Nephron progenitor cell (in vitro differentiated cells): Measurements from ENCODE around the gene LAMA2.

ENCODE experiments used
- DNase-seq: peaks from one replicate; pipeline ENCODE4 v3.0.0; 2021
- H3K27ac Mint-ChIP-seq: 2 replicates; pipeline ENCODE4 v1.8.0; 2021; ENCODE audit warnings: mild to moderate bottlenecking, moderate library complexity, mixed read lengths
- H3K27me3 Mint-ChIP-seq: 2 replicates; pipeline ENCODE4 v1.8.0; 2021; ENCODE audit warnings: mild to moderate bottlenecking, low read depth, mixed read lengths; ENCODE audit not compliant: poor library complexity
- H3K36me3 Mint-ChIP-seq: 2 replicates; pipeline ENCODE4 v1.8.0; 2021; ENCODE audit warnings: low read depth, mixed read lengths
- H3K4me1 Mint-ChIP-seq: 2 replicates; pipeline ENCODE4 v1.8.0; 2021; ENCODE audit warnings: mixed read lengths
- H3K4me3 Mint-ChIP-seq: 2 replicates; pipeline ENCODE4 v1.8.0; 2021; ENCODE audit warnings: mild to moderate bottlenecking, moderate library complexity, mixed read lengths
- H3K9me3 Mint-ChIP-seq: 2 replicates; pipeline ENCODE4 v1.8.0; 2021; ENCODE audit warnings: mild to moderate bottlenecking, moderate library complexity, mixed read lengths
- CTCF ChIP-seq: fragments of 200-600 bp; sonication (generic); IDR thresholded peaks from 2 replicates; pipeline ENCODE4 v1.5.0; 2021; ENCODE audit warnings: antibody characterized with exemption

LAMA2 gene

GRCh38 chr6:129188795-129189194 is 305.9 kb downstream of the LAMA2 start:
- DNase-seq = no peak
- Mint-ChIP-seq H3K4me3 (no peak overlapping the region), H3K4me1 (peaks cover 10% of the 10 kb centered on the region), H3K36me3 (no peaks in the 10 kb centered on the region), H3K9me3 (no peaks in the 10 kb centered on the region), H3K27ac (no peak overlapping the region), H3K27me3 (no peaks in the 10 kb centered on the region)
- TF ChIP-seq CTCF = no peak

GRCh38 chr6:129189266-129189665 is 306.3 kb downstream of the LAMA2 start:
- no peak for DNase-seq
- Mint-ChIP-seq H3K4me3 (no peak overlapping the region), H3K4me1 (peaks cover 7% of the 10 kb centered on the region), H3K9me3 (no peaks in the 10 kb centered on the region), H3K27me3 (no peaks in the 10 kb centered on the region), H3K36me3 (no peaks in the 10 kb centered on the region), H3K27ac (no peak overlapping the region)
- TF ChIP-seq CTCF = no peak

- Mint-ChIP-seq H3K9me3 (no peaks in the 10 kb centered on the region), H3K27ac (no peak overlapping the region), H3K27me3 (no peaks in the 10 kb centered on the region), H3K36me3 (no peaks in the 10 kb centered on the region), H3K4me3 (no peak overlapping the region), H3K4me1 (peaks cover 7% of the 10 kb centered on the region)
- TF ChIP-seq CTCF = no peak
- no peak for DNase-seq
Measured at GRCh38 chr6:129191235-129191634, 308.3 kb downstream of the LAMA2 start.

GRCh38 chr6:129192458-129192989 is 309.6 kb downstream of the LAMA2 start:
- H3K36me3 Mint-ChIP-seq = no peaks in the 10 kb centered on the region
- no peak overlapping the region for H3K4me3 Mint-ChIP-seq
- H3K27me3 Mint-ChIP-seq = no peaks in the 10 kb centered on the region
- no peak for DNase-seq
- H3K27ac Mint-ChIP-seq = no peak overlapping the region
- H3K9me3 Mint-ChIP-seq = no peaks in the 10 kb centered on the region
- TF ChIP-seq CTCF = no peak
- H3K4me1 Mint-ChIP-seq = peaks cover 7% of the 10 kb centered on the region

GRCh38 chr6:129194306-129194941 is 311.5 kb downstream of the LAMA2 start:
- no peak overlapping the region for H3K27ac Mint-ChIP-seq
- TF ChIP-seq CTCF = no peak
- H3K4me3 Mint-ChIP-seq = no peak overlapping the region
- peaks cover 7% of the 10 kb centered on the region for H3K4me1 Mint-ChIP-seq
- no peak for DNase-seq
- no peaks in the 10 kb centered on the region for H3K36me3 Mint-ChIP-seq
- no peaks in the 10 kb centered on the region for H3K9me3 Mint-ChIP-seq
- no peaks in the 10 kb centered on the region for H3K27me3 Mint-ChIP-seq

- no peaks in the 10 kb centered on the region for H3K36me3 Mint-ChIP-seq
- no peak overlapping the region for H3K4me3 Mint-ChIP-seq
- H3K27me3 Mint-ChIP-seq = no peaks in the 10 kb centered on the region
- peaks cover 7% of the 10 kb centered on the region for H3K4me1 Mint-ChIP-seq
- H3K9me3 Mint-ChIP-seq = no peaks in the 10 kb centered on the region
- no peak overlapping the region for H3K27ac Mint-ChIP-seq
- no peak for DNase-seq
- TF ChIP-seq CTCF = no peak
Measured at GRCh38 chr6:129195161-129195560, 312.2 kb downstream of the LAMA2 start.
